Stimulated activated CD4-positive, alpha-beta T cell treated with anti-CD3 and anti-CD28 coated beads, Interleukin-4, amount 100 ng/mL, for 4 hours (primary cell): ENCODE data around the gene ZNF692.
"Not testable (repeated sequence)": the region's sequence is repeated elsewhere in the genome, so short reads cannot be mapped to it uniquely, and the experiment has no call there.

Experiments used
- DNase-seq, 2 experiments: peaks; one replicate each; pipeline ENCODE4 v3.0.0-alpha.2; 2020

ZNF692 gene

DNA sequence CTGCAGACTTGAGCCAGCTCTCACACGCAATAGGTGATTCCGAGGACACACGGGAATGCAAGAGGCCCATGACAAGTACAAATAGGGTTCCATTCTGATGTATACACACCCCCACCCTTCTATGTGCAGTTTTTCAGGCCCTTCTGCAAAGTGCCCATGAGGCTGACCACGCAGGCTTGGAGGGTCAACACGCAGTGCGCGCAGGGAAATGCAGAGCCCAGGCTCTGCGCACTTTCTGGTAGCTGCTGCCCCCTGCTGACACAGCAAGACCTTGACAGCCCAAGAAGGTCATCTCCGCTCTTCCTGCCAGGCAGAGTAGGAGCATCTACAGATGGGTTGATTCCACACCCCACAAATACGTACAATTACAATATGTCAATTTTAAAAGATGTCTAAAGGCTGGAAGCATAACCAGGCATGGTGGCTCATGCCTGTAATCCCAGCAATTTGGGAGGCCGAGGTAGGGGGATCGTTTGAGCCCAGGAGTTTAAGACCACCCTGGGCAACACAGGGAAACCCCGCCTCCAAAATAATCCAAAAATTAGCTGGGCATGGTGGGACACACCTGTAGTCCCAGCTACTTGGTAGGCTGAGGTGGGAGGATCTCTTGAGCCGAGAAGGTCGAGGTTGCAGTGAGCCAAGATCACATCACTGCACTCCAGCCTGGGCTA is 51.7 kb downstream of the ZNF692 start:
- peak; percentile 34 to 53 for DNase-seq

GRCh38 chr1:248805876-248806275 is 53.0 kb downstream of the ZNF692 start:
- no peak for DNase-seq

DNA sequence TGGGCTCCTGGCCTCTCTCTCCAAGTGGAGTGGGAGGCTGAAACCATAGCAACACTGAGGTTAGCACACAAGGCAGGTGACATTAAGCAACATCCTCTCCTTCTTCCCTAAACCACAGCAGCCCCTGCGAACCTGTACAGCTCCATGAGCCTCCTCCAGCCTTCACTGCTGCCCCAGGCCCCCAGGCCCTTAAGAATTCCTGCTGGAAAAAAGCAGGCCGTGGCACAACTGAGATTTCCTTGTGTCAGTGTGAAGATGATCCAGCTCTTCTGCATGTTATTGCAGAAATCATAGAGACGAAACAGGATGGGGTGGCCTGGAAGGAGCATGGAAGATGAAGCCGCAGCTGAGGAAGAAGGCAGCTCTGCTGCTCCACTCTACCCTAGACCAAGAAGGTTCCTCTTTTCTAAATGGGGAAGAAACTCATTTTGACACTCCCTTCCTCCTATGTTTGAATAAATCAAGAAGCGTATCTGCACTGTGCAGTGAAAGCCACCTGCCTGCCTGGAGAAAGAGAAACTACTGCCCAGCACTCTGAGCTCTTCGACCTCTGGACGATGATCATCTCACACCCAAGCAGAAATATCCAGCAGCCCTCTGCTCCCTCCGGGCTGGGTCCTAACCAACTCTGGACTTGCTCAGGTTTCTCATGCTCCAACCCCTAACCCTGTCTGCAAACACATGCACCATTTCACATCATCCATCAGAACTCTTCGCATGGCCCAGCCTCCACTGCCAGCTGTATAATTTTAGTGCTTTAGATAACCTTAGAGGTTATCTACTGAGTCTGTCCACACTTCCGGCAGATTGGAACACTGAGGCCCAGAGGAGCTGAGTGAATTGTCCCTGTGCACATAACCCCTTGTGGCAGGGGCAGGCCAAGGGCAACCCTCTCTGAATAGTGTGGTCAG is 53.9 kb downstream of the ZNF692 start:
- no peak for DNase-seq

DNA sequence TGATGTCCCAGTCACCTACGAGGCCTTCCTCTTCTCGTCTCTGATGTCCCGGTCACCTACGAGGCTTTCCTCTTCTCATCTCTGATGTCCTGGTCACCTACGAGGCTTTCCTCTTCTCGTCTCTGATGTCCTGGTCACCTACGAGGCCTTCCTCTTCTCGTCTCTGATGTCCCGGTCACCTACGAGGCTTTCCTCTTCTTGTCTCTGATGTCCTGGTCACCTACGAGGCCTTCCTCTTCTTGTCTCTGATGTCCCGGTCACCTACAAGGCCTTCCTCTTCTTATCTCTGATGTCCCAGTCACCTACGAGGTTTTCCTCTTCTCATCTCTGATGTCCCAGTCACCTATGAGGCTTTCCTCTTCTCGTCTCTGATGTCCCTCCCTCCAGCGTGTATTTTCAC is 55.4 kb downstream of the ZNF692 start:
- not testable (repeated sequence) for DNase-seq

GRCh38 chr1:248802454-248802853 is 56.4 kb downstream of the ZNF692 start:
- no peak for DNase-seq

DNA sequence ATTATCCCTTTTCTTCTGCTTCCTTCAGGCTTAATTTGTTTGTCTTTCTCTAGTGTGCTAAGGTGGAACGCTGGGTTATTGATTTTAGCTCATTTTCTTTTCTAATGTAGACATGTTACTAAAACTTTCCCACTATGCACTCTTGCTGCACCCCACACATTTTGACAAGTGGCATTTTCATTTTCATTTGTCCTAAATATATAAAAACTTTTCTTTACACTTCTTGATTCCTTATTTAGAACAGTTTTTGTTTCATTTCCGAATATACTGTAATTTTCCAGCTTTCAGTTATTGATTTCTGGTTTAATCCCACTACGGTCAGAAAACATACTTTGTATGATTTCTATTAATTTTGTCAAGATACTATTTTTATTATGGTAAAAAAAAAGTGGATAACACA is 58.4 kb downstream of the ZNF692 start:
- DNase-seq = no peak
